Measurements from ENCODE around the gene DENND1A. TPM values are rescaled to one million over a fixed set of nuclear protein-coding genes. Genes with fewer than 3 reads are reported as not detected.

DENND1A gene
- total RNA-seq, 4 donors from 2014 or later = 37.1 to 55.3 (median 50.0) TPM

DNA sequence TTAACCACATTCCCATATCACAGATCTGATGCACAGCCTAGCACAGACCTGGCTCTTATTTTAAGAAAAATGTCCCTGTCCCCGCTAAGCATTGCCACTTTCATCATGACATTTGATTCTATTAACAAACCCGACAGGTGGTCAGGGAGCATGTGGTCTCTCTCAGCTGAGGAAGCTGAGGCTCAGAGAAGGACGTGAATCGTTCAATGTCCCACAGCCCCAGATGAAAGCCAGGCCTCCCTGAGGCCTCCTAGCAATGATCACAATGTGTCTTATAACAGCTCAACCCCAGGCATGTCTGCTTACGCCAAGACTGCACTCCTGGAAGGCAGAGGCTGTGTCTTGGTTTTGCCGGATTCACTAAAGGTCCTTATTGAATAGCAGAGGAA is 584.4 kb downstream of the DENND1A start:
- TF ChIP-seq CTCF (IDR thresholded peaks at IDR 0.05) = no peak
- no peak for TF ChIP-seq POLR2A (IDR thresholded peaks at IDR 0.05)
- Histone ChIP-seq H3K36me3 (no peaks in the 10 kb centered on the region), H3K4me1 (peaks cover 0 to 23% (median 7%) of the 10 kb centered on the region in 4 donors), H3K4me3 (no peak overlapping the region), H3K27ac (no peak overlapping the region), H3K27me3 (no peaks in the 10 kb centered on the region), H3K9me3 (no peaks in the 10 kb centered on the region)
- no peak for DNase-seq

- no peaks in the 10 kb centered on the region for H3K27me3 ChIP-seq
- no peak for TF ChIP-seq CTCF (IDR thresholded peaks at IDR 0.05)
- TF ChIP-seq POLR2A (IDR thresholded peaks at IDR 0.05) = no peak
- no peak overlapping the region for H3K4me3 ChIP-seq
- H3K4me1 ChIP-seq = peaks cover 0 to 30% (median 16%) of the 10 kb centered on the region in 4 donors
- H3K27ac ChIP-seq = peak overlapping the region in 2 of 4 donors; percentile 74 to 80
- H3K36me3 ChIP-seq = no peaks in the 10 kb centered on the region
- H3K9me3 ChIP-seq = no peaks in the 10 kb centered on the region
- DNase-seq = peak in 1 of 3 donors; percentile 26
Observed at GRCh38 chr9:123344192-123344949, 585.6 kb downstream of the DENND1A start.

GRCh38 chr9:123343443-123344191 is 586.3 kb downstream of the DENND1A start:
- TF ChIP-seq POLR2A (IDR thresholded peaks at IDR 0.05) (no peak), CTCF (IDR thresholded peaks at IDR 0.05) (no peak)
- Histone ChIP-seq H3K4me3 (no peak overlapping the region), H3K27me3 (no peaks in the 10 kb centered on the region), H3K36me3 (no peaks in the 10 kb centered on the region), H3K9me3 (no peaks in the 10 kb centered on the region), H3K4me1 (peaks cover 0 to 32% (median 16%) of the 10 kb centered on the region in 4 donors), H3K27ac (peak overlapping the region in 2 of 4 donors; percentile 74 to 80)
- peak in 2 of 3 donors; percentile 68 to 70 for DNase-seq

GRCh38 chr9:123342247-123342646 is 587.7 kb downstream of the DENND1A start:
- TF ChIP-seq CTCF (IDR thresholded peaks at IDR 0.05) (no peak), POLR2A (IDR thresholded peaks at IDR 0.05) (no peak)
- no peak overlapping the region for H3K4me3 ChIP-seq
- peak overlapping the region in 1 of 4 donors; percentile 80 for H3K27ac ChIP-seq
- H3K27me3 ChIP-seq = no peaks in the 10 kb centered on the region
- no peaks in the 10 kb centered on the region for H3K36me3 ChIP-seq
- H3K4me1 ChIP-seq = peaks cover 0 to 42% (median 16%) of the 10 kb centered on the region in 4 donors
- no peaks in the 10 kb centered on the region for H3K9me3 ChIP-seq
- no peak for DNase-seq

DNA sequence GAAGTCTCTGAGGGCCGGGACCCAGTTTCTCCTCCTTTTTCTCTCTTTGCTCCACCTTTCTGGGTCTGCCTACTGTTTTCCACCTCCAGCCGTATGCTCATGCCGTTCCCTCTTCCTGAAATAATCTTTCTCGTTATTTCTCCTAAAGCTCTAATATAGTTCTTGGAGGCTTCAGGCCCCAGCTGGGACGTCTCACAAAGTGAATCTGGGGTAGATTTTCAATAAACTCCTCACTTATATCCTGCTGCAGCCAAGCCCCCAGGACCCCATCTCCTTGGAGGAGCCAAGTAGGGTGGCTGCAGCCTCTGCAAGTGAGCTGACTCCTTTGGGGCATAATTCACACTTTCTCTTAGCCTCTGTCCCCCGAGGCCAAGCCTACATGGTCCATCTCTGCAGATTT is 588.1 kb downstream of the DENND1A start:
- Histone ChIP-seq H3K4me3 (no peak overlapping the region), H3K9me3 (no peaks in the 10 kb centered on the region), H3K27me3 (no peaks in the 10 kb centered on the region), H3K27ac (peak overlapping the region in 1 of 4 donors; percentile 80), H3K36me3 (no peaks in the 10 kb centered on the region), H3K4me1 (peaks cover 0 to 42% (median 16%) of the 10 kb centered on the region in 4 donors)
- no peak for DNase-seq
- no peak for TF ChIP-seq POLR2A (IDR thresholded peaks at IDR 0.05)
- no peak for TF ChIP-seq CTCF (IDR thresholded peaks at IDR 0.05)
